DND-41 (cell line): ENCODE measurements around the gene OR13J1.

Experiments
- ATAC-seq: fragments of 200-7000 bp; cut with Tn5 transposase; 3 replicates; pipeline ENCODE4 v1.9.1; 2021; ENCODE audit warnings: low read depth; ENCODE audit not compliant: insufficient read depth
- DNase-seq: peaks from one replicate; pipeline ENCODE4 v3.0.0-alpha.2; 2020
- H2AFZ ChIP-seq: 2 replicates; pipeline ENCODE4 v1.6.0; 2012; ENCODE audit warnings: low read depth, low read length
- H3K27ac ChIP-seq: 2 replicates; pipeline ENCODE4 v1.5.1; 2012; ENCODE audit warnings: low read length, inconsistent platforms
- H3K27me3 ChIP-seq: fragments of 200-600 bp; sonication (generic); 2 replicates; pipeline ENCODE4 v1.6.0; 2012; ENCODE audit warnings: low read length, mild to moderate bottlenecking, inconsistent platforms; ENCODE audit not compliant: insufficient read depth, poor library complexity
- H3K36me3 ChIP-seq: 2 replicates; pipeline ENCODE4 v1.5.1; 2012; ENCODE audit warnings: low read length, inconsistent platforms; ENCODE audit not compliant: insufficient read depth
- H3K4me1 ChIP-seq: 2 replicates; pipeline ENCODE4 v1.5.1; 2012; ENCODE audit warnings: mild to moderate bottlenecking, low read length; ENCODE audit not compliant: insufficient read depth
- H3K4me2 ChIP-seq: 2 replicates; pipeline ENCODE4 v1.6.0; 2012; ENCODE audit warnings: mild to moderate bottlenecking, moderate library complexity, low read length, inconsistent platforms; ENCODE audit not compliant: insufficient read depth
- H3K4me3 ChIP-seq, 2 experiments: fragments of 200-600 bp in 1 of 2; shearing (Covaris generic) in 1 of 2; 2 replicates each; pipeline ENCODE4 v1.5.1; 2012 to 2016; ENCODE audit warnings: inconsistent platforms in 2 of 2, low read length in 2 of 2, mild to moderate bottlenecking in 2 of 2, low read depth in 1 of 2, moderate library complexity in 1 of 2
- H3K79me2 ChIP-seq: 2 replicates; pipeline ENCODE4 v1.6.0; 2012; ENCODE audit warnings: low read length, inconsistent platforms; ENCODE audit not compliant: insufficient read depth
- H3K9ac ChIP-seq: 2 replicates; pipeline ENCODE4 v1.6.0; 2012; ENCODE audit warnings: low read depth, mild to moderate bottlenecking, inconsistent platforms, low read length, moderate library complexity
- H3K9me3 ChIP-seq: 2 replicates; pipeline ENCODE4 v1.5.1; 2012; ENCODE audit warnings: low read length, moderate library complexity, mild to moderate bottlenecking, inconsistent platforms; ENCODE audit not compliant: insufficient read depth, severe bottlenecking
- H4K20me1 ChIP-seq: 2 replicates; pipeline ENCODE4 v1.6.0; 2012; ENCODE audit warnings: low read length; ENCODE audit not compliant: insufficient read depth
- CTCF ChIP-seq: IDR thresholded peaks from 2 replicates; pipeline ENCODE4 v1.5.1; 2012; ENCODE audit warnings: borderline replicate concordance, low read length, moderate library complexity, mild to moderate bottlenecking; ENCODE audit not compliant: poor library complexity, severe bottlenecking; ENCODE audit errors: extremely low read depth
- EZH2 ChIP-seq: IDR thresholded peaks from 3 replicates; pipeline ENCODE4 v1.6.1; 2012; ENCODE audit warnings: borderline replicate concordance, low read depth, mild to moderate bottlenecking, moderate library complexity, low read length, inconsistent platforms; ENCODE audit not compliant: severe bottlenecking

Gene OR13J1

GRCh38 chr9:35829764-35830096 is 40.5 kb downstream of the OR13J1 start:
- H3K4me1 ChIP-seq: peaks cover 28% of the 10 kb centered on the region
- ATAC-seq (no peak), DNase-seq (no peak)
- H3K27me3 ChIP-seq: no peaks in the 10 kb centered on the region
- peak overlapping the region; percentile 65 for H2AFZ ChIP-seq
- peak overlapping the region; percentile 65 for H3K9ac ChIP-seq
- peak overlapping the region; percentile 44 to 71; a peak in 3 of 4 replicates for H3K4me3 ChIP-seq
- H3K4me2 ChIP-seq: peak overlapping the region; percentile 92
- H4K20me1 ChIP-seq: no peaks in the 10 kb centered on the region
- H3K9me3 ChIP-seq: no peaks in the 10 kb centered on the region
- no peaks in the 10 kb centered on the region; the same call in 1 of the 2 replicates for H3K79me2 ChIP-seq
- TF ChIP-seq CTCF: no peak
- TF ChIP-seq EZH2: no peak
- H3K36me3 ChIP-seq: no peaks in the 10 kb centered on the region
- peak overlapping the region; percentile 60 for H3K27ac ChIP-seq

DNA sequence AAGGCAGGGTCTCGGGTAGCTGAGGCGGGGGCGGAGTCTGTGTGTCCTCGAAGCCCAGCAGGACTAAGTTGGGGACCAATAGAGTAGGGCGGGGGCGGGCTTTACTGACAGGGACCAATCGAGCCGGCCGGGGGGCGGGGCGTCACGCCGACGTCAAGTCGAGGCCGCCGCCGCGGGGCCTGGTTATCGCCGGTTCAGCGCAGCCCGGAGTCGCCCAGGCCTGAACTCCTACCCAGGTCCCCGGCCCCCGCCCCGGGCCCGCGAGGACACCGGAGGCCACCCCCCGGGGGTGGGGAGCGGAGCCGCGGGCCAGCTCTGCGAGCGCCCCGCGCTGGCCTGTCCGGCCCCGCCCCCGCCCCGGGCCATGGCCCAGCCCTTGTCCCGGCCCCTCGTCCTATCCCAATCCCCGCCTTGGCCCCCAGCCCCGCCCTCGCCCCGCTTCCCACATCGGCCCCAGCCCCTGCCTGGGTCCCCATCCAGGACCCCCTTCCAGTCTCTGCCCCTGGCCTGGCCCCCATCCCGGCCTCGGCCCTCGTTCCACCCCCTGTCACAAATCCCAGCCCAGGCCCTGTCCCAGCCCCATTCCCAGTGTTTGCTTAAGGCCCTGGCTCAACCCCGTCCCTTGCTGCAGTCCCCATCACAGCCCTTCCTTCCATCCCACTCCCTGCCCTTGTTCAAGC is 41.0 kb downstream of the OR13J1 start, which contains the start of gene TMEM8B:
TSS of gene TMEM8B (plus strand) at position 145 of the 680 bp plus-strand sequence. CDS start at position 365, 220 bp downstream.
- no peak for TF ChIP-seq EZH2
- no peaks in the 10 kb centered on the region for H3K9me3 ChIP-seq
- peak within 1 kb of the TSS; percentile 44 to 71; a peak in 3 of 4 replicates for H3K4me3 ChIP-seq
- peaks cover 28% of the 10 kb centered on the region for H3K4me1 ChIP-seq
- DNase-seq: peak; percentile 94
- H4K20me1 ChIP-seq: no peaks in the 10 kb centered on the region
- peak within 1 kb of the TSS; percentile 92 for H3K4me2 ChIP-seq
- H3K79me2 ChIP-seq: no peaks in the 10 kb centered on the region; the same call in 1 of the 2 replicates
- peak within 1 kb of the TSS; percentile 99 for H2AFZ ChIP-seq
- peak within 1 kb of the TSS; percentile 76 for H3K27ac ChIP-seq
- H3K27me3 ChIP-seq: no peaks in the 10 kb centered on the region
- peak; percentile 96 for ATAC-seq
- peak within 1 kb of the TSS; percentile 65 for H3K9ac ChIP-seq
- H3K36me3 ChIP-seq: no peaks in the 10 kb centered on the region

DNA sequence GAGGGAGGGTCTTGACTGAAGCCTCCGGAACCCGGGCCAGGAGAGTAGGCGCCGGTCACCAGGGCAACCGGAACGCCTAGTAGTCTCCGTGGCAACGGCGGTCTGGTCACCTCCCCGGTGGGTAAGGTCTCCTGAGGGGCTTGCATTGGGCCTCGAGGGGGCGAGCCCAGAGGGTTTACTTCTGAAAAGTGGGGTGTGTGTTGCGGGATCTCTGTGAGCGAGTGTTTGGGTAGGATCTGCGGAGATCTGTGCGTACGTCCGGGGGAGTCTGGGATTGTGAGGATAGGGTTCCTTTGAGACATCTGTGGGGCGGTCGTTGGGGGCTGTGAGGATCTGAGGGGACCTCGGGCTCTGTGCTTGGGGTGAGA is 41.5 kb downstream of the OR13J1 start, which contains the start of gene FAM221B:
TSS of gene FAM221B (minus strand) at position 17 of the 368 bp plus-strand sequence. CDS start 2,571 bp downstream, outside the sequence.
- no peaks in the 10 kb centered on the region; the same call in 1 of the 2 replicates for H3K79me2 ChIP-seq
- DNase-seq (no peak), ATAC-seq (no peak)
- peak within 1 kb of the TSS; percentile 92 for H3K4me2 ChIP-seq
- H3K9ac ChIP-seq: peak within 1 kb of the TSS; percentile 65
- H4K20me1 ChIP-seq: no peaks in the 10 kb centered on the region
- no peaks in the 10 kb centered on the region for H3K9me3 ChIP-seq
- no peaks in the 10 kb centered on the region for H3K36me3 ChIP-seq
- no peak for TF ChIP-seq CTCF
- TF ChIP-seq EZH2: no peak
- H3K27ac ChIP-seq: peak within 1 kb of the TSS; percentile 76
- peak within 1 kb of the TSS; percentile 44 to 71; a peak in 3 of 4 replicates for H3K4me3 ChIP-seq
- peaks cover 28% of the 10 kb centered on the region for H3K4me1 ChIP-seq
- H3K27me3 ChIP-seq: no peaks in the 10 kb centered on the region
- peak within 1 kb of the TSS; percentile 99 for H2AFZ ChIP-seq

DNA sequence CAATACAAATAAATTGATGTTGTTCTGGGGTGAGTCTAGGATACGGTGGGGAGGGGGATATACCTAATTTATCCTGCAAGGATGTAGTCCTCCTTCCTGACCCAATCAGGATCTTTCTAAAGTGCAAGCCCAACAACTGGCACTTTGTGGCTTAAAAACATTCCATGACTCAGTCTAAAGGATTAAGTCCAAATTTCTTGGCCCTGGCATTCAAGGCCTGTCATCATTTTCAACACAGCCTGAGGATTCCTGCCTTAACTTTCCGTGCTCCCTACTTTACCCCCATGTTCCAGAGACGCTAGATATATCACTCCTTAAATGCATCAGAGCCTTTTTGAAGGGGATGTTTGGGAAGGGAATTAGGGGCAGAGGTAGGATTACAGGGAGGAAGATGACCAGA is 42.7 kb downstream of the OR13J1 start:
- Histone ChIP-seq H3K4me3 (no peak overlapping the region), H2AFZ (no peak overlapping the region), H3K27ac (no peak overlapping the region), H3K9ac (no peak overlapping the region), H4K20me1 (no peaks in the 10 kb centered on the region), H3K4me1 (peaks cover 24% of the 10 kb centered on the region), H3K36me3 (no peaks in the 10 kb centered on the region), H3K4me2 (no peak overlapping the region), H3K27me3 (no peaks in the 10 kb centered on the region), H3K79me2 (no peaks in the 10 kb centered on the region; the same call in 1 of the 2 replicates), H3K9me3 (no peaks in the 10 kb centered on the region)
- no peak for DNase-seq
- TF ChIP-seq EZH2 (no peak), CTCF (no peak)
- ATAC-seq: no peak
